GM18861 (cell line): ENCODE data around the gene GADD45GIP1.

Experiments
- ATAC-seq: cut with Tn5 transposase; IDR thresholded peaks from one replicate; pipeline ENCODE4 v1.9.1; 2021; ENCODE audit not compliant: unreplicated experiment

GADD45GIP1 gene

DNA sequence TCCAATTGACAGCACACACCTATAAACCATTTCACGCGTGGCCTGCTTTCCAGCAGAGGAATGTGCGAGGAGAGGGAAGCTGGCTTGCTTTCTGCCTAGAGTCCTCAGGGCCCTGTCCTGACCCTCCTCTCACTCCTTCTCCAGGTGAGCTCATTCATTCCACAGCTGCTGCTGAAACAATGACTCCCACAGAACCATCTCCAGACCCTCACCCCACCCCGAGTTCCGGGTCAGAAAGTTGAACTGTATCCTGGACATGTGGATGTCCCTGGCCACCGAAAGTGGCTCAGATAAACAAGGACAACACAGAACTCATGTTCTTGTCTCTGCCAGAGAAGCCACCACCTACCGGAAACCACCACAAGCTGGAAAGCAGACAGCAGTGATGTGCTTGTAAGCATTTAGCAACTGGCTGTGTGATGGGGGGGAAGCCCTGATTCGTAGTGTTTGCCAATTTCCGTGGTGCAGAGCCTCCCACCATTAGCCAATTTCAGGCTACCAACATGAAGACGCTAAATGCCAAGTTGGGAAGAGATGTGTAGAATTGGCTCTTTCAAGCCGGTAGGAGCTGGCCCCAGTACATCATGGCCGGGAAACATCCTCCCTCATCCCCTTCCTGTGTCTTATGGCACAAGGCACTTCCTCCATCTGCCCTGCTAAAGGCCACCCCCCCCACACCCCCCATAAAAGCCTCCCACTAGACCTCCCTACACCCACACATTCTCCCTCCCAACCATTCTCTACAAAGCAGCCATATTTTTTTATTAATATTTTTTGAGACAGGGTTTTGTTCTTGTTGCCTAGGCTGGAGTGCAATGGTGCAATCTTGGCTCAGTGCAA, 43.0 kb downstream of the GADD45GIP1 start:
- ATAC-seq: no peak

DNA sequence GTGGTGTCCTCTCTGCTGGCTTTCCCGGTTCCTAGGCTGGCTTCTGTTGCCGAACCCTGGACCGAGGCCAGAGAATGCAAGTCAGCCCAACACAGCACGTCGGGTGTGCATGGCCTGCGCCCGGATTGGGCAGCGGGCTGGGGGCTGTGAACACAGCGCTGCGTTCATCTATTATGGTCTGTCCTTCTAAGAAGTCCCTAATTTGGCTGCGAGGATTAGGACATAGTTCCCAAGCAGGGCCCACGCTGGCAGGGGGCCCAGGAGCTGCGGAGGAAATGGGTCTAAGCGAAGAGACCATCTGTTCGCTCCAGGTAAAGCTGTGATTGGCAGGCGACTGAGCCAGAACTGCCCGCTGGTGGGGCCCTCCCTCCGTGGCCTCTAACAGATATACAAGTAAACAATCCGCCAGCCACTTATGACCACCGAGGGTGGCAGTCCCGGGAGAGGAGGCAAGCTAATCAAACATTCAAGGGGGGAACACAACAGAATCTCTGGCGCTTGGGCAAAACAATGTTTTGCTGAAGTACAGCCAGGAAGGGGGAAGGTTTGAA, 43.9 kb downstream of the GADD45GIP1 start:
- ATAC-seq: no peak

DNA sequence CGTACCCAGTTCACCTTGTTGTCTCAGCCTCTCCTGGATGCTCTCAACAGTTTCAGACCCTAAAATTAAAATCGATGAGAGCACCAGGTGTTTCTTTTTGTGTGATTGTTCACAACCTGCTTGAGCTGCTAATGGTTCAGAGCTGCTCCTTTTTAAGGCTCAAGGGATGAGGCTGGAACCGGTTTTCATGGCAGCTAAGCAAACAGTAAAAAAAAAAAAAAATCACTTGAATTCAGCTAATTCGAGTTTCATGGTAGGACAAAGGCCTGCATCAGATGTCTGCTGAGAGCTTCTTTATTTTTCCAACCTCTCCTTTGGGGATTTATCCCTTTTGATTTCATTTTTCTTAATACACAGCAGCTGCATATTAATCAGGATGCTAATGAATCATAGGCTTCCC, 44.5 kb downstream of the GADD45GIP1 start:
- no peak for ATAC-seq

DNA sequence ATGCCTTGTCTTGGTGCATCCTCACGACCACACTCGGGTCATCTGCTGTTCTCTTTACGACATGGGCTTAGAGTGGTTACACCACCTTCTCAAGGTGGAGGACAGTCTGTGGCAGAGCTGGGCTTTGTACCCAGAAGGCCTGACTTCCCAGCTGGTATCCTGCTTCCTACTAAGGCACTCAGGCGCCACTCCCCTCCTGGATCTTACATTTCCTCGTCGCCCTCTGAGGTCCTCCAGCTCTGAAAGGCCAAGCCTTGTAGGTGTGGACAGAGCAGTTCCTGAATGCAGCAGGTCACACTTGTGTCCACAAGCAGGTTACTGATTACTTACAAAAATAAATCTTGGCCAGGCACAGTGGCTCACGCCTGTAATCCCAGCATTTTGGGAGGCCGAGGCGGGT, 49.9 kb downstream of the GADD45GIP1 start:
- no peak for ATAC-seq
